H1 (cell line): ENCODE data around the gene ADGRL3. TPM values are rescaled to one million over a fixed set of nuclear protein-coding genes. Genes with fewer than 3 reads are reported as not detected.

Experiments used
- CTCF ChIA-PET: fragments of 300-600 bp; sonication (Branson Sonifier 250); formaldehyde crosslinking; loops from one replicate; lab custom pipeline; 2021; ENCODE audit not compliant: partially characterized antibody; lab: Charles Lee
- POLR2A ChIA-PET: fragments of 300-600 bp; sonication (Branson Sonifier 250); formaldehyde crosslinking; loops from one replicate; lab custom pipeline; 2021; ENCODE audit warnings: inconsistent platforms; ENCODE audit not compliant: partially characterized antibody; lab: Charles Lee
- DNase-seq, 2 experiments: peaks; one replicate each; pipeline versions ENCODE4 v3.0.0 to v3.0.0-alpha.2; 2010 to 2022; ENCODE audit warnings: low spot score in 2 of 2, low read depth in 1 of 2, mixed read lengths in 1 of 2
- FAIRE-seq: peaks from 2 replicates; lab custom pipeline; 2011; peaks lifted over from hg19 to GRCh38; lab: Jason Lieb, UNC
- H2AFZ ChIP-seq: 2 replicates; pipeline ENCODE4 v1.8.1; 2012; ENCODE audit warnings: low read length, inconsistent platforms
- H2AK5ac ChIP-seq: 2 replicates; pipeline ENCODE4 v1.6.1; 2013; ENCODE audit warnings: low read depth, low read length
- H2BK120ac ChIP-seq: replicated peaks from 2 replicates; pipeline ENCODE3; 2013; ENCODE audit warnings: low read depth, low read length, inconsistent platforms
- H2BK12ac ChIP-seq: 2 replicates; pipeline ENCODE4 v1.6.1; 2013; ENCODE audit warnings: low read depth, low read length
- H2BK15ac ChIP-seq: 2 replicates; pipeline ENCODE4 v1.6.1; 2013; ENCODE audit warnings: low read length
- H2BK20ac ChIP-seq: 2 replicates; pipeline ENCODE4 v1.6.1; 2013; ENCODE audit warnings: low read length
- H2BK5ac ChIP-seq: 2 replicates; pipeline ENCODE4 v1.6.1; 2013; ENCODE audit warnings: low read depth, low read length
- H3K14ac ChIP-seq: 2 replicates; pipeline ENCODE4 v1.6.1; 2013; ENCODE audit warnings: inconsistent platforms; ENCODE audit not compliant: insufficient read length
- H3K18ac ChIP-seq: 2 replicates; pipeline ENCODE4 v1.6.1; 2013; ENCODE audit warnings: low read length; ENCODE audit errors: extremely low read depth
- H3K23ac ChIP-seq: 2 replicates; pipeline ENCODE4 v1.6.1; 2013; ENCODE audit warnings: inconsistent platforms; ENCODE audit not compliant: insufficient read length
- H3K23me2 ChIP-seq: 2 replicates; pipeline ENCODE4 v1.6.1; 2013; ENCODE audit warnings: low read depth, low read length
- H3K27ac ChIP-seq: 2 replicates; pipeline ENCODE4 v1.6.1; 2011; ENCODE audit warnings: low read depth, low read length, inconsistent platforms
- H3K27me3 ChIP-seq, 4 experiments: replicated peaks in 1 of 4; 1 replicate in 1 of 4; 2 replicates in 3 of 4; pipeline versions ENCODE4 v1.6.1 to v1.8.1; 2011 to 2013; ENCODE audit warnings: low read length in 3 of 4, mild to moderate bottlenecking in 3 of 4, inconsistent platforms in 2 of 4, mixed read lengths in 2 of 4, moderate library complexity in 1 of 4; ENCODE audit not compliant: control insufficient read depth in 3 of 4, insufficient read depth in 3 of 4; ENCODE audit errors: extremely low read depth in 1 of 4
- H3K36me3 ChIP-seq, 4 experiments: 2 replicates each; pipeline versions ENCODE4 v1.6.1 to v1.8.1; 2011 to 2013; ENCODE audit warnings: mild to moderate bottlenecking in 4 of 4, low read length in 3 of 4, moderate library complexity in 2 of 4, control low read depth in 1 of 4, inconsistent platforms in 1 of 4; ENCODE audit not compliant: insufficient read depth in 4 of 4, control insufficient read depth in 2 of 4
- H3K4ac ChIP-seq: replicated peaks from 2 replicates; pipeline ENCODE3; 2013; ENCODE audit warnings: low read length, low read depth, mixed read lengths, inconsistent platforms; ENCODE audit not compliant: insufficient read length
- H3K4me1 ChIP-seq, 4 experiments: replicated peaks in 1 of 4; 1 replicate in 1 of 4; 2 replicates in 3 of 4; pipeline versions ENCODE4 v1.6.1 to v1.8.1; 2011 to 2013; ENCODE audit warnings: low read length in 3 of 4, inconsistent platforms in 2 of 4, mixed read lengths in 1 of 4; ENCODE audit not compliant: insufficient read depth in 4 of 4, control insufficient read depth in 3 of 4
- H3K4me2 ChIP-seq, 2 experiments: 2 replicates each; pipeline versions ENCODE4 v1.6.1 to v1.8.1; 2011 to 2013; ENCODE audit warnings: low read depth in 2 of 2, low read length in 2 of 2, control low read depth in 1 of 2, inconsistent platforms in 1 of 2, mild to moderate bottlenecking in 1 of 2; ENCODE audit not compliant: insufficient read depth in 1 of 2
- H3K4me3 ChIP-seq, 4 experiments: fragments of 200-600, 300-600 bp in 1 of 4; sonication (generic), shearing (Covaris generic), sonication (Bioruptor Twin) in 1 of 4; 2 replicates each; pipeline versions ENCODE4 v1.5.1 to v1.8.1; 2011 to 2016; ENCODE audit warnings: low read length in 4 of 4, low read depth in 3 of 4, control low read depth in 2 of 4, inconsistent platforms in 2 of 4, mild to moderate bottlenecking in 2 of 4, mixed read lengths in 1 of 4, moderate library complexity in 1 of 4; ENCODE audit not compliant: insufficient read depth in 2 of 4; ENCODE audit errors: extremely low read depth in 1 of 4
- H3K56ac ChIP-seq: replicated peaks from 2 replicates; pipeline ENCODE3; 2013; ENCODE audit warnings: low read depth, mild to moderate bottlenecking, mixed read lengths, low read length, inconsistent platforms; ENCODE audit not compliant: insufficient read length
- H3K79me1 ChIP-seq: 2 replicates; pipeline ENCODE4 v1.6.1; 2013; ENCODE audit warnings: low read depth, low read length, control low read depth
- H3K79me2 ChIP-seq, 2 experiments: 2 replicates each; pipeline versions ENCODE4 v1.6.1 to v1.8.1; 2012 to 2013; ENCODE audit warnings: low read length in 2 of 2, mild to moderate bottlenecking in 2 of 2, inconsistent platforms in 1 of 2; ENCODE audit not compliant: insufficient read depth in 2 of 2, control insufficient read depth in 1 of 2
- H3K9ac ChIP-seq, 4 experiments: replicated peaks in 1 of 4; 1 replicate in 1 of 4; 2 replicates in 3 of 4; pipeline versions ENCODE4 v1.6.1 to v1.8.1; 2011 to 2013; ENCODE audit warnings: low read depth in 3 of 4, low read length in 3 of 4, control low read depth in 2 of 4, mild to moderate bottlenecking in 2 of 4, moderate library complexity in 2 of 4, inconsistent platforms in 1 of 4; ENCODE audit errors: extremely low read depth in 1 of 4
- H3K9me3 ChIP-seq, 2 experiments: 2 replicates each; pipeline versions ENCODE4 v1.6.1 to v1.8.1; 2012 to 2013; ENCODE audit warnings: mild to moderate bottlenecking in 2 of 2, moderate library complexity in 2 of 2, control low read depth in 1 of 2, inconsistent platforms in 1 of 2, low read depth in 1 of 2, low read length in 1 of 2, mixed read lengths in 1 of 2; ENCODE audit not compliant: insufficient read depth in 2 of 2
- H4K20me1 ChIP-seq, 2 experiments: replicated peaks in 1 of 2; 2 replicates each; pipeline versions ENCODE3 to v1.8.1; 2011 to 2013; ENCODE audit warnings: inconsistent platforms in 2 of 2, low read length in 2 of 2, mild to moderate bottlenecking in 1 of 2; ENCODE audit not compliant: insufficient read depth in 2 of 2, control insufficient read depth in 1 of 2
- H4K5ac ChIP-seq: 2 replicates; pipeline ENCODE4 v1.6.1; 2013; ENCODE audit warnings: low read length, low read depth, mixed read lengths, inconsistent platforms; ENCODE audit not compliant: insufficient read length
- H4K8ac ChIP-seq: 2 replicates; pipeline ENCODE4 v1.8.0; 2013; ENCODE audit warnings: mild to moderate bottlenecking, moderate library complexity, low read length, inconsistent platforms; ENCODE audit not compliant: insufficient read depth; ENCODE audit errors: extremely low read depth
- H4K91ac ChIP-seq: replicated peaks from 2 replicates; pipeline ENCODE3; 2013; ENCODE audit warnings: low read length, mixed read lengths, inconsistent platforms; ENCODE audit not compliant: insufficient read length
- WGBS, 2 experiments: shearing (Covaris generic) in 1 of 2; methylation state at CpG; one replicate each; pipeline versions ENCODE4 v1.1.6 to v1.1.7; 2013 to 2015; ENCODE audit warnings: low lambda C conversion rate in 2 of 2, mixed read lengths in 2 of 2, inconsistent platforms in 1 of 2, low coverage in 1 of 2, missing lambda C conversion rate in 1 of 2; ENCODE audit not compliant: insufficient replicate concordance in 2 of 2, insufficient coverage in 1 of 2, insufficient read length in 1 of 2; ENCODE audit errors: extremely low coverage in 1 of 2, missing lambda C conversion rate in 1 of 2; 5-methylcytosine and 5-hydroxymethylcytosine counted together
- polyA plus RNA-seq, 7 experiments: library from polyadenylated mRNA; depleted of rRNA in 3 of 7; stranded (reverse) in 5 of 7; unstranded in 2 of 7; fragments of >200 nt in 5 of 7; fragments of 200-250 nt in 2 of 7; gene quantifications; 1 replicate in 5 of 7; 2 replicates in 1 of 7; 4 replicates in 1 of 7; pipeline versions ENCODE4 v1.2.1 to v1.2.3, GENCODE V29; 2011 to 2013; ENCODE audit warnings: missing spikeins in 2 of 7, mixed read lengths in 2 of 7
- total RNA-seq: library from RNA; stranded (reverse); fragmentation: NEBNext Ultra II Directional; extraction: Animal tissue kit (Norgen Biotek cat#: 25700); gene quantifications from 2 replicates; pipeline ENCODE4 v1.2.1, GENCODE V29; 2021

The ADGRL3 gene
- total and polyA plus RNA-seq, 2 of the 8 experiments (the other 6 are each of a cell fraction or from before 2014, with no cell fraction given): 6.6 to 13.0 TPM

DNA sequence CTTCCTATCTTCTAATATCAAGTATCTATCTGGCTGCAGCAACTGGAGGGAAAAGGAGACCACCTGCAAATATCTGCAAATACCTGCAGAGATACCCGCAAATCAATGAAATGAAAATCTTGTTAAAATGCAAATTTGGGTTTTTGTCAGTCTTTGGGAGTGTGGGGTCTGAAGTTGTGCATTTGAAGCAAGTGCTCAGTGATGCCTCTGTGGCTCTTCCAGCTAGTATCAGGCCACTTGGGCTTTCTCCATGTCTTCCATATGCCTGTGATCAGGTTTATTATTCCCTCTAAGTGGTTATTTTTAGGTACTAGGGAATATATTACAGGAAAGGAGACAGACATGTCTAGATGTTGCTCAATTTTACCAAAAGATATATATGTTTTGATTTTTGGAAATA, 880.3 kb downstream of the ADGRL3 start:
- H3K79me2 ChIP-seq: no peaks in the 10 kb centered on the region

More for the DNA sequence above, 880.3 kb downstream of the ADGRL3 start:
- Histone ChIP-seq H2BK15ac (no peak overlapping the region), H3K4me2 (peak overlapping the region in 1 of 2 experiments; percentile 27; a peak in 3 of 4 replicates), H3K14ac (no peak overlapping the region), H2AFZ (no peak overlapping the region), H2AK5ac (no peak overlapping the region), H3K36me3 (no peaks in the 10 kb centered on the region), H3K4me1 (peaks cover 0 to 3% (median 1%) of the 10 kb centered on the region in 4 experiments; a peak in 2 of 7 replicates), H3K4ac (no peak overlapping the region), H2BK120ac (no peak overlapping the region), H3K56ac (no peak overlapping the region), H4K8ac (no peak overlapping the region), H3K79me1 (no peaks in the 10 kb centered on the region), H3K23ac (no peak overlapping the region), H3K4me3 (peak overlapping the region in 1 of 4 experiments; percentile 24; a peak in 1 of 8 replicates), H3K9ac (no peak overlapping the region), H4K91ac (no peak overlapping the region), H2BK20ac (no peak overlapping the region), H2BK5ac (no peak overlapping the region), H4K5ac (no peak overlapping the region), H3K9me3 (no peaks in the 10 kb centered on the region), H3K27me3 (no peaks in the 10 kb centered on the region), H3K23me2 (no peaks in the 10 kb centered on the region), H3K27ac (no peak overlapping the region), H4K20me1 (no peaks in the 10 kb centered on the region), H2BK12ac (no peak overlapping the region), H3K18ac (no peak overlapping the region)
- CTCF ChIA-PET: no interaction called here
- DNase-seq (no peak), FAIRE-seq (no peak)
- POLR2A ChIA-PET: interaction anchor here (1.5 kb wide), 1 partner anchor 321 kb away, joined by 3 read pairs; no protein-coding TSS in a partner anchor
- WGBS, 2 experiments: 0% methylated on average over 1 of the region's 1 CpG; no CpG with 5 or more reads in 1 of the 2 experiments
